ENCODE data around the gene MYOCD.

Gene MYOCD

GRCh38 chr17:12765548-12765947, 99.9 kb downstream of the MYOCD start:
- no peak for DNase-seq (ENCODE audit: low spot score)

- no peak for DNase-seq (ENCODE audit: low spot score)
These were observed 102.6 kb downstream of the MYOCD start for GRCh38 chr17:12768255-12768654.

DNA sequence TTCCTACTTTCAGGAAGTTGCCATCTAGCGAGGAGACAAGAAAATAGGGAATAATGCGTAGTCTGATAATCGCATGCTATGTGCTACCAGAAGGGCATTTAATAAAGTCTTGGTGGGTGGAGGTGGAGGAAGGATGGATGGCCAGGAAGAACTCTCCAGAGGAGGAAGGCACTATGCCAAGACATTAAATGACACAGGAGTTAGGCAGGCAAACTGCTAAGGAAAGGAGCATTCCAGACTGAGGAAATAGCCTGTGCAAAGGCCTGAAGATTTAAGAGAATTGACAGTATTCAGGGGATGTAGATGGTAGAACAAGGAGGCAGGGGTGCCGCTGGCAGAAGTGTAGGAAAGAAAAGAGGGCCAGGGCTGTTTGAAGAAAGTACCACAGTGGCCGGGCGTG, 104.3 kb downstream of the MYOCD start:
- DNase-seq (ENCODE audit: low spot score) = no peak

DNA sequence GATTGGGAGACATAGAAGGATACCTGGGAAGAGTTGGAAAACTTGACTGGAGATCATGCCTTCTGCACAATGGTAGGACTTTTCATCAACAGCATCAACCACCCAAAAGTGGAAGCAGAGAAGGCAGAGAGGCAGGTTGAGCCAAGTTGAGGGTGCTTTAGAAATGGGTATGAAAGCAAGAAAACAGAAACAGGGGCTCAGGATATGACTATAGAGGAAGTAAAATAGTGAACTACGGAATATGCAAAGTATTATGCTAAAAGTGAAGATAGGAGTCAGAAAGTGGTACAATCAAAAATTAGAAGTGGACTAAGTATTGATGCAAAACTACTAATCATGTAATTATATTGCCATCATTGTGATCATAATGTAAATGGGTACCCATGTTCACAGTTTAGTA, 107.5 kb downstream of the MYOCD start:
- peak; percentile 44 for DNase-seq (ENCODE audit: low spot score)

GRCh38 chr17:12789075-12789480, 123.4 kb downstream of the MYOCD start:
- no peak for DNase-seq (ENCODE audit: low spot score)

DNA sequence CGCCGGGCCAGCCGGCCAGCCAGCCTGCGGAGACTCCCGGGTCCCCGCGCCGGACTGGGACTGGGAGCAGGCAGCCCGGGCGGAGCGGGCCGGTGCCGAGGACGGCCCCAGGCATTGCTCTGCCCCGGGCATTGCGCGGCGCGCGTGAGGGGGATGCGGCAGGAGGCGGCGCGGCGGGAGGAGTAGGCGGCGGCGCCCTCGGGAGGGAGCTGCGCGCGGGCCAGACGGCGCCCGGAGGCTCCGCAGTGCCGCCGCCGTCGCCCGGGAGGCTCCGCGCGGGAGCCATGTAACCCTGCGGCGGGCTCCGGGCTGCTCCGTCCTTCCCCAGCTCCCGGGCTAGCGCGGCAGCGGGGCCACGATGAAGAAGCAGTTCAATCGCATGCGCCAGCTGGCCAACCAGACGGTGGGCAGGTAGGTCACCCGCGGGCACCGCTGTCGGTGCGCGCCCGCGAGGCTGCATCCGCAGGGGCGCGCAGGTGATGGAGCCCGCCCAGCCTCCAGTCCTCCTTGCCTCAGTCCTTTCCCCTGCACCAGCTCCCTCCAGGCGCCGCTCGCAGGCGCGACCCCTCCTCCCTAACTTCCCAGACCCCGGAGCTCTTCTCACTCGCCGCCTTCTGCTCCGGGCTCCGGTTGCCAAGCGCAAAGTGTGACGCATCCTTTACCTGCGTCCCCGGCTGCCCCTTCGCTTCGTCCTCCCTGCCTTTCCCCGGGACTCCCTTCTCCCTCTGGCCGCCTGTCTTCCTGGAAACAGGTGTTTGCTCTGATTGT, 124.0 kb downstream of the MYOCD start, which contains the start of gene ARHGAP44:
ARHGAP44 (plus strand) TSS at position 18 of the 768 bp plus-strand sequence; CDS start at position 359, 341 bp downstream.
- DNase-seq (ENCODE audit: low spot score) = peak; percentile 64

DNA sequence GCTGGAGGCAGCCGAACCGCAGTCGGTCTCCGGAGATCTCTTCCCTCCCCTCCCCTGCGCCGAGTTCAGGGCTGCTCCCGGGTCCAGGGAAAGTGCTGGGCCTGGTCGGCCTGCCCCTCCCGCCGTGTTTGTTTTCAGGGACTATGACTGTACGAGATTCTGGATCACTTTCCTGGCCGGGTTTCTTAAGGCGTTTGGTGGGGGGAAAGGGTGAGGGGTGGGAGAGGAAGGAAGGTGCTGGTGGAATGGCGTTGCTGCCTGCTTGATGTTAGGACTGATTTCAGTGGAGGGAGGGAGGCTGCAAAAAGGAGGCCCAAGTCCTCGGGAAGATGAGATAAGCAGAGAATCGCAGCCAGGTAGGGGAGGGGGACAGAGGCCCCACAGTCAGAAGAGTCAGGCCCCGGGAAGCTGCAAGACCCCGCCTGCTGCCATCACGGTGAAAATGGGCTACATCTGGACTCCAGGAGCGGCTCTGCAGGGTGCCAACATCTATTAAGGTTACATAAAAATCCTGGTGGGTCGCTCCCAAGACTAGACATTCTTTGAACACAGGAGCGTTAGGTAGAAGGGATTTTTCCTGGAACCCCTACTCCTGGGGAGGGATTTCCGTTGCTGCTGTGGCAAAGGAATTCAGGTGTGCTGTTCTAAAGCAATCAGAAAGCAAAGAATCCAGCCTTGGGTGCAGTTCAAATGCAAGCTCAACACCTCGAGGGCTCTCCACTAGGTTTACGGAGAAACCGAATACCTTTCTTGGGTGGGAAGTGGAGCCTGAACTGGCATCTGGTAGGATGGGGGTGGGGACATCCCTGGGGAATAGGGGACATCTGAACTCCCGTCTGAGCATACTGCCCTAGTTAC, 124.8 kb downstream of the MYOCD start:
- no peak for DNase-seq (ENCODE audit: low spot score)

DNA sequence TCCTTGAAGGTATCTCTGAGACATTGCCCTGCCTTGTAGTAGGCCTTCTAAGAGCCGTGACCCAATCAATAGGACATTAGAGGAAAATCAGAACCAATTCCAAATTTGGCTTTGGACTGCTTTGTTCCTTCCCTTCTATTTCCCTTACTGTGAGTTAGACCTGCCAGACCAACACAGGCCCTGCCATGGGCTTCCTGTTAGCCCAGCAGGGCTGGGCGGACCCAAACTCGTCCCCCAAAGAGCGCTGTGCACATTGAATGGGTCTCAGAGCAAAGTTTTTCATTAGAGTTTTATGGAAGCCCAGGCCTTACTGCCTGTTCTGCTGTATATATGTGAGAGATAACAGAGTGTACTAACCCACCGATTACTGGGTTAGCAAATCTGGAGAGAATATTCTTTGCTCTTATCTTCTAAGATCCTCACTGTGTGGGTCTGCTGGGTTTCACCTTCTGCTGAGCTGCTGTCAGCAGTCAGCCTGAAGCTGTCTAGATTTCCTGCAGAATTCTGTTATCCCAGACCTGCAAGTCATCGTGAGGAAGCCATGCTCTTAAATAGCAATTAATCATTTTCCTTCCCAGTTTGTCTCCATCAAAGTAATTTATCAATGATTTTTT, 129.3 kb downstream of the MYOCD start:
- DNase-seq (ENCODE audit: low spot score) = no peak

GRCh38 chr17:12800855-12801365, 135.2 kb downstream of the MYOCD start:
- DNase-seq (ENCODE audit: low spot score) = no peak

GRCh38 chr17:12806630-12807029, 140.9 kb downstream of the MYOCD start:
- DNase-seq (ENCODE audit: low spot score) = no peak

- DNase-seq (ENCODE audit: low spot score) = no peak
These were observed 143.0 kb downstream of the MYOCD start for GRCh38 chr17:12808723-12809122.

DNA sequence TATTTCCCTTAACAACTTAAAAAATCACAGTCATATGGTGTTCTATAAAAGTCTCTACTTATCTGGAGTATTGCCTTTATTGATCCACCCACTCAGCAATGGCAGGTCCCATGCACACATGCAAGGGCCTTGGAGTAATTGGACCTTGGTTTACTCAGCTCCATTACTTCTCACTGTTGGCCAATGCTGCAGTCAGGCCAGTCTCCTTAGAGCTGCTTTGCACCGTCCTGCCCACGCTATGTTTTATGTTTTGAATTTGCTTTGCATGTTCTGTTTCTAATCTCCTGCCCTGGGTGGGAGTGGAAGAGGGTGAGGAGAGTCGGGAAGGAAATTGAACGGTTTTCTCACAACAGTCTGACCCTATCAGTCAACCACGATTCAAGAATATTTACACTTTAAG, 147.2 kb downstream of the MYOCD start:
- DNase-seq (ENCODE audit: low spot score) = no peak

GRCh38 chr17:12813664-12814063, 148.0 kb downstream of the MYOCD start:
- no peak for DNase-seq (ENCODE audit: low spot score)

- DNase-seq (ENCODE audit: low spot score) = no peak
These were observed 149.0 kb downstream of the MYOCD start for GRCh38 chr17:12814718-12815117.

DNA sequence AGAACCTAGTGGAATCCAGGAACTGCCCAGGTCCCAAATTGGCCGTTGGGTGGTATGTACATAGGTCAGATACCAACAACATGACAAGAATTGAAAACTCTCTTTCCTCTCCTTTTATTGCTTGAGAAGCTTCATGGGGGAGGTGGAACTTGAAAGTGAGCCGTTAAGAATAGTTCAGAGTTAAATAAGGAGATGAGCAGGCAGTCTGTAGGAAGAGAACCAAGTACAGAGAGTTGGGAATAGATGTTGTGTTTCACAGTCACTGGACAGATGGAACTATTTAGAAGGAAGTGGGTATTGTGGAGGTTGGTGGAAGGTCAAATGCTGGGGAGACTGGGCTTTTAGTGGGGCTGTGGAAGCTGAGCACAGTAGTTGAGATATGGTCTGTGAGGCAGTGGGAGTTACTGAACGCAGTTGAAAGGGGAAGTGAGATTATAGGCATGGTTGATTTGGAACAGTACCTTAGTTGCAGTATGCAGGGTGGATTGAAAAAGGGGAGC, 150.0 kb downstream of the MYOCD start:
- peak; percentile 73 for DNase-seq (ENCODE audit: low spot score)
